HG03103 (cell line): ENCODE results near the gene C1RL.

Source experiments
- ATAC-seq: cut with Tn5 transposase; IDR thresholded peaks from one replicate; pipeline ENCODE4 v1.9.1; 2021; ENCODE audit warnings: low read depth; ENCODE audit not compliant: unreplicated experiment

C1RL gene

GRCh38 chr12:7108796-7109571 lies at the start of gene C1RL:
Gene C1RL (minus strand): TSS chr12:7109214. CDS start chr12:7109180, 34 bp downstream.
- ATAC-seq = no peak

DNA sequence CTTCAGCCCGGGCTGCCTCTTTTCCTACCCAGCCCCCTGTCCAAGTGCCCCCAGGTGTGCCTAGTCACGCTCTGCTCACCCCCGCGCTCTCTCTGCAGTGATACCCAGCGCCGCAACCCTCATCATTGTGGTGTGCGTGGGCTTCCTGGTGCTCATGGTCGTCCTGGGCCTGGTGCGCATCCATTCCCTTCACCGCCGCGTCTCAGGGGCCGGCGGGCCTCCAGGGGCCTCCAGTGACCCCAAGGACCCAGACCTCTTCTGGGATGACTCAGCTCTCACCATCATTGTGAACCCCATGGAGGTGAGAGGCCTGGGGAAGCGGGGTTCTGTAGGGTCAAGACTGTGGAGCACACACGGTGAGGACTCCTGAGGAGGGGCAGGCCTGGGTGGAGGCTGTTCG lies 48.4 kb upstream of the C1RL start:
- ATAC-seq = no peak

- no peak for ATAC-seq
Observed at GRCh38 chr12:7156259-7157197, 47.5 kb upstream of the C1RL start.

- ATAC-seq = no peak
Observed at GRCh38 chr12:7155471-7156034, 46.5 kb upstream of the C1RL start.

DNA sequence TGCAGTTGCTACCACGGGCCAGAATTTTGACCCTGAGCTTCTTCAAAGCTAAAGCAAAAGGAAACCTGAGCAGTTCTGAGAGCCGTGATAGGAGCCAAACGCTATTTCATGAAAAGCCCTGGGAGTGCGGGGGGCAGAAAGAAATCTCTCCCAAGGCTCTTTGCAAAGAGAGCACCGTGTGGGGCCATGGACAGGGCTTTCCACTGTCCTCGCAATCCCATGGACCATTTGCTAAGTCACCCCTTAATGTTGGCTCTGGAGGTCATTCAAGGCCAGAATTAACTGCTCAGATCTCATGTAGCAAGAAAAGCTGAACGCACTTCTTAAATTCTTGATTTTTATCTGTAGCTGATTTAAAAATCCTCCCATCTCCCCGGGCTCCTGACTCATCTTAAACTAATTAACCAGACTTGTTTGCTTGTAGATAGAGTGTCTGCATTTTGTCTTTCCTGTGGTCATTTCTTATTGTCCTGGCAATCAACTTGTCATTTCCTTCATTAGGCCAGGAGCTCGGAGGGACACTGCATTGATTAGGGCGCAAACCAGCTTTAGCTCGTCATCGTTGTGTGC lies 46.0 kb upstream of the C1RL start:
- ATAC-seq = no peak

DNA sequence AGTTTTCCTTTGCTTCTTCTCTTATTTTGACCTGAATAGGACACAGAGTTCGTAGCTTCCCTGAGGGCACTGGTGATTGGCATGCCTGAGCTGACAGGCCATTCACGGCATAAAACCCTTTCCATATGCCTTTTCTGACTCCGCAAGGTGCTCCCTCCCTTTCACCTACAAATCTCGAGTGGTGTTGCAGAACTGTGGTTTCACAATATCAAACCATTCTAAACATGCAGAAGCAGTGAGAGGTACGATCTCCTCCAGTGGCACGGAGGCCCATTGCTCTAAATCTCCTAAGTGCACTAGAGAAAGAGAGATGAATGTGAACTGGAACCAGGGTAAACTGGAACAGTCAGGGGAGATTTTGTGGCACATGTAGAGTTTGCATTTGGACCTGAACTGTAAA lies 45.0 kb upstream of the C1RL start:
- no peak for ATAC-seq

- no peak for ATAC-seq
Observed at GRCh38 chr12:7152818-7153217, 43.8 kb upstream of the C1RL start.

- no peak for ATAC-seq
Observed at GRCh38 chr12:7151532-7151931, 42.5 kb upstream of the C1RL start.

DNA sequence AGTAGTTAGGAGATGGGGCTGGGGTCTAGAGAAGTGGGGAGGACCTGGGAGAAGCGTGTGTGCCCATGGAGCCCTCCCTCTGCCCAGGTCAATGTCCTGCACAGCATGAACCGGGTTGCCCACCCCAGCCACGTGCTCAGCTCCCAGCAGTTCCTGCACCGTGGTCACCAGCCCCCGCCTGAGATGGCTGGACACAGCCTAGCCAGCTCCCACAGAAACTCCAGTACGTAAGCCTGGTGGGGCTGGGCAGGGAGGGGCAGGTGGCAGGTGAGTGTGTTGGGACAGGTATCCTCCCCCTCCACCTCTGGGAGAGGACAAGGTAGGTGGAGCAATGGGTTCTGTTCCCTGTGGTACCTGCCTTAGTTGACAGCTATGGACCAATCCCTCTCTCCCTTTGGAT lies 41.8 kb upstream of the C1RL start:
- ATAC-seq = no peak

GRCh38 chr12:7150356-7150755 lies 41.3 kb upstream of the C1RL start:
- no peak for ATAC-seq

DNA sequence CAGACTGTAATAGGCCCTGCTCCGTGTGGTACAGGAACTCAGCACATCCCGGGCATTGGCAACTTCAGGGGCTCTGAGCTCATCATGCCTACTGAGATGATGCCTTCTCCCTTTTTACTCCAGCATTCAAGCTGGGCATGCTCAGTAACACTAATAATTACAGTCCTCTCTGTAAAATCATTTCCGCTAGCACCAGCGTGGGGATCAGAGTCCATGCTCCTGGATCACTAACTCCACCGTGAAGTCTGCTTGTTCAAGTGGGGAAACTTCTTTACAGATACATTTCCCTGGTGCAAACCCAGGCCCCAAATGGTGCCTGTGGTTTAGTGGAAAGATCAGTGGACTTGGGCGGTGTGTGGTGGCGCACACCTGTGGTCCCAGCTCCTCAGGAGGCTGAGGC lies 37.9 kb upstream of the C1RL start:
- no peak for ATAC-seq

GRCh38 chr12:7146228-7146627 lies 37.2 kb upstream of the C1RL start:
- ATAC-seq = no peak

DNA sequence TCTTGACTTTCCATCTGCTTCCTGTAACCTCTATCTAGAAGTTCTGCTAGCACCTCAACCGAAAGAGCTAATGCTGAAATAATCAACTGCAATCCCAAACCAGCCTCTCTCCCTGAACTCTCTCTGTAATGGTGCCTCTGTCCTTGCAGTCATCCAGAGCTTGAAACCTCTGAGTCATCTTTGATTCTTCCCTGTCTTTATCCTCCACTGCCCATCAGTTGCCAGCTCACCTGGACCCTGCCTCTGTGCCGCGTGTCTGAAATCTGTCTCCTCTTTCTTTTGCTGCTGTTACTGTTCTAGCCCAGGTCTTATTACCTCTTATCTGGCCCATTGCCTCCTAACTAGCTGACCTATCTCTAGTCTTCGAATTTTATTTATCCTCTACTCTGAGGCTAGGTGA lies 36.7 kb upstream of the C1RL start:
- no peak for ATAC-seq

DNA sequence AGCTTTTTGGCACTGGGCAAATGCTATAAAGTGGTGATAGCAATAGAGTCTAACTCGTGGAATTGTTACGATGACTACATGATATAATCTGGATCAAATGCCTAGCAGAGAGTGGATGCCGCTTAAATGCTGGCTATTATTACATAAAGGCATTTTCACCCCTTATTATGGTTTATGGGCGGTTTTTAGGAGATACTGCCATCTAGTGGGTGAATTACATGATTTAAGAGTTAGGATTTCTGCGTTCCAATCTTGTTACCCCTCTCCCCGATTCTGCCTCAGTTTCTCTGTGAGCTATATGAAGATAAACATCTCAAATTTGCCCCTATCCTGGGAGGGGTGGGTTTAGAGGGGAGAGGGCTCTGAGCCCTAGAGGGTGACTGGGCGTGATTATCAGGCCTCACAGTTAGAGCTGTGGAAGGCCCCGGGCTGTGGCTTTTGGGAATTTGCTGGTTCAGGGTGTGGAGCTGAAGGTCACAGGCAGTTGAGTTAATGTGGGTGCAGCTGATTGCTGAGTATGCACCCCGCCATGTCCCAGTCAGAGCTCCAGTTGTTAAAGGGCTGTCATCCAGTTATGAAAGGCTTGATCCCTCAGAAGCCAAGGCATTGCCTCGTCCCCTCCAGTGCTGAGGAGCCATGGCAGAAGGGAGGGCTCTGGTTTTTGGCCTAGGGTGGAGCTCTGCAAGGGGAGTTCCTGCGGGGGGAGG lies 35.6 kb upstream of the C1RL start:
- ATAC-seq = no peak

- no peak for ATAC-seq
Observed at GRCh38 chr12:7143564-7143963, 34.5 kb upstream of the C1RL start.

DNA sequence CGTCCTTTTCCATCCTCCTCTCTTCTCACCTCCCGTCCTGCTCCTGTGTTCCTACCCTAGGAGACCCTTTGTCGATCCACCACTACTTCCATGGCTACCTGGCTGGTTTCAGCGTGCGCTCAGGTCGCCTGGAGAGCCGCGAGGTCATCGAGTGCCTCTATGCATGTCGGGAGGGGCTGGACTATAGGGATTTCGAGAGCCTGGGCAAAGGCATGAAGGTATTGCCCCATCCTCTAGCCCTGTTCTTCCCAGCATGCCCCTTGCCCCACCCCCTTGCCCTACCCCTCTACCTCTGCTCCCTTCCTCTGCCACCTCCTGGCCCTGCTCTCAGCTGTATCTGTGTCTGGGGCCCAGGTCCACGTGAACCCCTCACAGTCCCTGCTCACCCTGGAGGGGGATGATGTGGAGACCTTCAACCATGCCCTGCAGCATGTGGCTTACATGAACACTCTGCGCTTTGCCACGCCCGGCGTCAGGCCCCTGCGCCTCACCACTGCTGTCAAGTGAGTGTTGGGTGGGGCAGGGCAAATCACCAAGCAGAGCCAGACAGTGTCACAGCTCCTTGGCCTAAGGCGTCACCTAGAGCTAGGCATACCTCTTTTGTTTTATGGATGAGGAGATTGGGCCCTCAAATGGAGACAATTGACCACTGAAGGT lies 33.9 kb upstream of the C1RL start:
- no peak for ATAC-seq

DNA sequence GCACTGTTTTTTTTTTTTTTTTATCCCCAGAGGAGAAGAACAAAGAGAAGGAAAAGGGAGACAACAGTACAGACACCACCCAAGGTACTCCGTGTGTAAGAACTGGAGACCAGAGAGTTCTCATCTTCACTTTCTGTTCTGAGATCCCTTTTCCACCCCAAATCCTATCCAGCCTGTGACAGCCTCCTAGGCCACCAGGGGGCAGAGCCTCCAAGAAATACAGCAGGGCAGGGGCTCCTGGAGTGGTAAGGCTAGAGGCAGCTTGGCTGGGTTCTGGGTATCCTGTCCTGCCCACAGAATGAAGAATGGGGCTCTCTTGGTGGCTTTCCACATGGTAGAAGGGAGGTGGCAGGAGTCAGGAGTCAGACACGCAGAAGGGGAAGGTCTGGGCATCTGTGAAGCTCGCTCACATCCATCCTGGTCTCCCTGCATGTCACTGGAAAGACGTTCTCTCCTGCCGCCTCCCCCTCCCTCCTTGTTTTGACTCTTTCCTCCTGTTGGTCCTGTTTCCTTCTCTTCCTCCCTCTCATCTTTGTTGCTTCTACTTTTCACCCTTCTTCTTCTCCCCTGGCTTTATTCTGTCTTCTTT lies 33.1 kb upstream of the C1RL start:
- ATAC-seq = no peak

GRCh38 chr12:7141351-7142005 lies 32.5 kb upstream of the C1RL start:
- no peak for ATAC-seq

GRCh38 chr12:7139200-7139599 lies 30.2 kb upstream of the C1RL start:
- ATAC-seq = no peak
